HepG2 (cell line): Measurements from ENCODE around the gene PEX14. TPM values are rescaled to one million over a fixed set of nuclear protein-coding genes. Genes with fewer than 3 reads are reported as not detected.

Experiments
- ATAC-seq: fragments of 200-7000 bp; cut with Tn5 transposase; 3 replicates; pipeline ENCODE4 v1.9.1; 2020; ENCODE audit warnings: mild to moderate bottlenecking, moderate library complexity
- BruUV-seq: library from RNA; stranded (reverse); fragments of 400-500 nt; replicated peaks from 2 replicates; lab custom pipeline; 2021; lab: Mats Ljungman, UMichigan
- CTCF ChIA-PET: fragments of 300-600 bp; formaldehyde crosslinking; extraction: SDS; loops from one replicate; lab custom pipeline; 2021; ENCODE audit warnings: low total read pairs, inconsistent platforms, low intra/inter-chr PET ratio; lab: Yijun Ruan, JAX
- POLR2A ChIA-PET: fragments of 350-600 bp; sonication (Branson Sonifier 250); formaldehyde crosslinking; loops from one replicate; lab custom pipeline; 2020; ENCODE audit warnings: antibody characterized with exemption, inconsistent platforms; lab: Yijun Ruan, JAX
- DNase-seq: peaks from one replicate; pipeline ENCODE4 v3.0.0-alpha.2; 2015; ENCODE audit warnings: low spot score
- FAIRE-seq: peaks from 3 replicates; lab custom pipeline; 2011; peaks lifted over from hg19 to GRCh38; lab: Jason Lieb, UNC
- H2AFZ ChIP-seq: one replicate; pipeline ENCODE4 v1.6.1; 2011; ENCODE audit warnings: low read length, inconsistent platforms
- H3K27ac ChIP-seq: fragments of 300-600 bp; 3 replicates; pipeline ENCODE4 v1.8.0; 2011; ENCODE audit warnings: mixed run types, mild to moderate bottlenecking, mixed read lengths, low read length, inconsistent platforms; ENCODE audit not compliant: insufficient read depth; ENCODE audit errors: extremely low read length
- H3K27me3 ChIP-seq, 2 experiments: fragments of 200-600 bp in 1 of 2; 2 replicates in 1 of 2; 3 replicates in 1 of 2; pipeline versions ENCODE4 v1.6.0 to v1.8.0; 2011; ENCODE audit warnings: low read length in 2 of 2, mild to moderate bottlenecking in 2 of 2, moderate library complexity in 2 of 2, inconsistent platforms in 1 of 2; ENCODE audit not compliant: insufficient read depth in 2 of 2, control insufficient read depth in 1 of 2
- H3K36me3 ChIP-seq, 2 experiments: fragments of 200-600 bp in 1 of 2; replicated peaks in 1 of 2; 2 replicates in 1 of 2; 3 replicates in 1 of 2; pipeline versions ENCODE4 v1.5.1 to v1.8.0; 2011; ENCODE audit warnings: low read length in 2 of 2, inconsistent platforms in 1 of 2; ENCODE audit not compliant: insufficient read depth in 2 of 2, control insufficient read depth in 1 of 2
- H3K4me1 ChIP-seq: 2 replicates; pipeline ENCODE4 v1.5.1; 2012; ENCODE audit warnings: low read length, inconsistent platforms; ENCODE audit not compliant: insufficient read depth
- H3K4me2 ChIP-seq: 2 replicates; pipeline ENCODE4 v1.6.0; 2011; ENCODE audit warnings: low read depth, low read length, inconsistent platforms
- H3K4me3 ChIP-seq, 3 experiments: fragments of 200-600 bp in 1 of 3; sonication (generic), shearing (Covaris generic) in 1 of 3; replicated peaks in 1 of 3; 2 replicates each; pipeline ENCODE4 v1.5.1; 2011 to 2016; ENCODE audit warnings: low read length in 3 of 3, inconsistent platforms in 2 of 3, low read depth in 2 of 3, mild to moderate bottlenecking in 2 of 3, control low read depth in 1 of 3, mixed read lengths in 1 of 3; ENCODE audit not compliant: insufficient read depth in 1 of 3
- H3K79me2 ChIP-seq: one replicate; pipeline ENCODE4 v1.6.1; 2011; ENCODE audit warnings: low read length, inconsistent platforms; ENCODE audit not compliant: insufficient read depth
- H3K9ac ChIP-seq: 2 replicates; pipeline ENCODE4 v1.6.0; 2011; ENCODE audit warnings: mild to moderate bottlenecking, low read depth, low read length, inconsistent platforms; ENCODE audit not compliant: insufficient read depth
- H3K9me3 ChIP-seq: 2 replicates; pipeline ENCODE4 v1.5.1; 2012; ENCODE audit warnings: mild to moderate bottlenecking, low read length
- H4K20me1 ChIP-seq: 2 replicates; pipeline ENCODE4 v1.6.0; 2011; ENCODE audit warnings: inconsistent platforms, mild to moderate bottlenecking, low read length, moderate library complexity; ENCODE audit not compliant: insufficient read depth
- HNRNPLL ChIP-seq: fragments of 200-400 bp; formaldehyde crosslinking; IDR thresholded peaks from 2 replicates; pipeline ENCODE4 v1.6.1; 2017; ENCODE audit warnings: mild to moderate bottlenecking, low read depth, low read length; ENCODE audit not compliant: poor library complexity, severe bottlenecking
- NFYC ChIP-seq: IDR thresholded peaks from 2 replicates; pipeline ENCODE4 v1.6.1; 2016; ENCODE audit warnings: missing genetic modification reagents, missing compliant biosample characterization
- NR1H2 ChIP-seq: sonication (generic); formaldehyde crosslinking; IDR thresholded peaks from 2 replicates; pipeline ENCODE4 v1.8.1; 2022; ENCODE audit warnings: low read depth, missing genetic modification reagents, borderline replicate concordance
- PAWR ChIP-seq: sonication (generic); formaldehyde crosslinking; IDR thresholded peaks from 2 replicates; pipeline ENCODE4 v1.4.0; 2020; ENCODE audit warnings: missing genetic modification reagents, mild to moderate bottlenecking, borderline replicate concordance
- SOX13 ChIP-seq, 3 experiments: fragments of 450-650 bp in 1 of 3; sonication (generic) in 1 of 3; formaldehyde crosslinking in 1 of 3; IDR thresholded peaks in 2 of 3; conservative IDR thresholded peaks in 1 of 3; 2 replicates each; pipeline versions ENCODE4 v1.5.0 to v1.6.1; 2016 to 2020; ENCODE audit warnings: antibody characterized with exemption in 1 of 3, mild to moderate bottlenecking in 1 of 3, missing compliant biosample characterization in 1 of 3, missing genetic modification reagents in 1 of 3, moderate library complexity in 1 of 3
- ZBTB2 ChIP-seq: sonication (generic); formaldehyde crosslinking; IDR thresholded peaks from 2 replicates; pipeline ENCODE4 v1.8.0; 2022; ENCODE audit warnings: low read depth, missing genetic modification reagents
- ZFP41 ChIP-seq: sonication (generic); formaldehyde crosslinking; IDR thresholded peaks from 2 replicates; pipeline ENCODE4 v1.4.0; 2020; ENCODE audit warnings: mild to moderate bottlenecking, missing genetic modification reagents, borderline replicate concordance
- ZNF460 ChIP-seq: sonication (generic); formaldehyde crosslinking; IDR thresholded peaks from 2 replicates; pipeline ENCODE4 v1.5.1; 2020; ENCODE audit warnings: missing genetic modification reagents, mild to moderate bottlenecking, borderline replicate concordance
- ZNF530 ChIP-seq: sonication (generic); formaldehyde crosslinking; IDR thresholded peaks from 2 replicates; pipeline ENCODE4 v1.5.0; 2020; ENCODE audit warnings: low read depth, mild to moderate bottlenecking, missing genetic modification reagents
- ZNF790 ChIP-seq: sonication (generic); formaldehyde crosslinking; IDR thresholded peaks from 2 replicates; pipeline ENCODE4 v1.8.0; 2022; ENCODE audit warnings: missing genetic modification reagents, mild to moderate bottlenecking, borderline replicate concordance
- WGBS: methylation state at CpG from one replicate; pipeline ENCODE4 v1.1.6; 2017; ENCODE audit warnings: low lambda C conversion rate; 5-methylcytosine and 5-hydroxymethylcytosine counted together
- in situ Hi-C: cut with HindIII; loops from 2 replicates; pipeline ENCODE4 v1.10.0; 2017; ENCODE audit warnings: low pct_unique_long_range_greater_than_20kb; ENCODE audit not compliant: extremely low pct_ligation_motif_present
- intact Hi-C: fragments of 100-400 bp; cut with micrococcal nuclease; formaldehyde crosslinking; loops from one replicate; pipeline ENCODE4 v1.10.0; 2022; ENCODE audit not compliant: unreplicated experiment
- polyA plus RNA-seq, 8 experiments: library from polyadenylated mRNA; depleted of rRNA in 3 of 8; stranded (reverse) in 7 of 8; unstranded in 1 of 8; fragments of >200 nt; fragmentation: Illumina TruSeq in 4 of 8; extraction: Trizol in 4 of 8; gene quantifications; 2 replicates each; pipeline versions ENCODE4 v1.2.1 to v1.2.3, GENCODE V29; 2011 to 2016; ENCODE audit warnings: low read depth in 4 of 8, missing spikeins in 1 of 8, mixed read lengths in 1 of 8; ENCODE audit not compliant: insufficient read depth in 1 of 8
- total RNA-seq, 5 experiments: library from RNA; depleted of rRNA; stranded (reverse); fragments of >200 nt; fragmentation: Illumina TruSeq; extraction: Trizol; gene quantifications; 2 replicates each; pipeline ENCODE4 v1.2.3, GENCODE V29; 2016; ENCODE audit warnings: low read depth in 1 of 5
- TF ChIP-seq, protein P1 (sequence below): sonication (generic); formaldehyde crosslinking; IDR thresholded peaks from 2 replicates; pipeline ENCODE4 v1.5.0; 2020; ENCODE audit warnings: mild to moderate bottlenecking, missing genetic modification reagents, borderline replicate concordance

PEX14 gene
- total and polyA plus RNA-seq, 2 of the 13 experiments (the other 11 are each of a cell fraction or from before 2014, with no cell fraction given): 6.5 to 9.9 TPM

DNA sequence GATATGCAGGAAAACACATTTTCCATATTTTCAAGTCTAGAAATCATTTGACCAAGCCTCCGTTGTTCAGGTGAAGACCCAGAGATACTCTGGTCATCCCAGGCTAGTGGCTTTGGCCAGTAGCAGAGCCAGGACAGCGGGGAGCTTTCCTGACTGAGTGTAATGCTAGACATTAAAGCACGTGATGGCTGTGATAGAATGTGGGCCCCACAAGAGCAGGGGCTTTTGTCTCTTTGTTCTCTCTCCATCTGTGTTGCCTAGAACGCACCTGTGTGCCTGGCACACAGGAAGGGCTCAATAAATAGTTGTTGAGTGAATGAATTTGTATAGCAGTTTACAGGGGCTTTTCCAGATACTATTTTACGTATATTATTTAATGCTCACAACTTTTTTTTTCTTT is 34.0 kb upstream of the PEX14 start:
- no TSS peak for BruUV-seq
- Histone ChIP-seq H3K4me1 (peaks cover 34% of the 10 kb centered on the region), H3K9ac (no peak overlapping the region), H2AFZ (no peak overlapping the region), H4K20me1 (no peaks in the 10 kb centered on the region), H3K27ac (no peak overlapping the region), H3K4me2 (no peak overlapping the region), H3K4me3 (no peak overlapping the region), H3K36me3 (peaks cover 0 to 3% of the 10 kb centered on the region in 2 experiments; a peak in 1 of 5 replicates), H3K79me2 (no peaks in the 10 kb centered on the region), H3K9me3 (no peaks in the 10 kb centered on the region), H3K27me3 (no peaks in the 10 kb centered on the region)
- no peak for DNase-seq
- no peak for FAIRE-seq
- intact Hi-C loops: no loop called here
- CTCF ChIA-PET: no interaction called here
- in situ Hi-C loops: no loop called here
- TF ChIP-seq ZFP41 (CRISPR knock-in tag): no peak
- no peak for TF ChIP-seq SOX13 (IDR thresholded peaks at IDR 0.05)
- TF ChIP-seq SOX13 (CRISPR knock-in tag; conservative IDR thresholded peaks at IDR 0.05 in 1 of 2, IDR thresholded peaks at IDR 0.05 in 1 of 2): no peak
- no peak for TF ChIP-seq NFYC
- no peak for TF ChIP-seq ZNF460 (CRISPR knock-in tag)
- TF ChIP-seq HNRNPLL: no peak
- no peak for TF ChIP-seq NR1H2 (CRISPR knock-in tag)
- no peak for TF ChIP-seq ZBTB2
- no peak for TF ChIP-seq ZNF530 (CRISPR knock-in tag)
- no peak for TF ChIP-seq ZNF790 (CRISPR knock-in tag)
- no peak for TF ChIP-seq PAWR (CRISPR knock-in tag)
- TF ChIP-seq, protein P1, sequence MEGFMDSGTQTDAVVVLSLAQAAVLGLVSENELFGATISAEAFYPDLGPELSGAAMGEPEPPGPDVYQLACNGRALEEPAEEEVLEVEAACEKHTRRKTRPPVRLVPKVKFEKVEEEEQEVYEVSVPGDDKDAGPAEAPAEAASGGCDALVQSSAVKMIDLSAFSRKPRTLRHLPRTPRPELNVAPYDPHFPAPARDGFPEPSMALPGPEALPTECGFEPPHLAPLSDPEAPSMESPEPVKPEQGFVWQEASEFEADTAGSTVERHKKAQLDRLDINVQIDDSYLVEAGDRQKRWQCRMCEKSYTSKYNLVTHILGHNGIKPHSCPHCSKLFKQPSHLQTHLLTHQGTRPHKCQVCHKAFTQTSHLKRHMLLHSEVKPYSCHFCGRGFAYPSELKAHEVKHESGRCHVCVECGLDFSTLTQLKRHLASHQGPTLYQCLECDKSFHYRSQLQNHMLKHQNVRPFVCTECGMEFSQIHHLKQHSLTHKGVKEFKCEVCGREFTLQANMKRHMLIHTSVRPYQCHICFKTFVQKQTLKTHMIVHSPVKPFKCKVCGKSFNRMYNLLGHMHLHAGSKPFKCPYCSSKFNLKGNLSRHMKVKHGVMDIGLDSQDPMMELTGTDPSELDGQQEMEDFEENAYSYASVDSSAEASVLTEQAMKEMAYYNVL (CRISPR knock-in tag): no peak
- POLR2A ChIA-PET: no interaction called here
- WGBS: 94% methylated on average over 5 of the region's 5 CpGs
- no peak for ATAC-seq
